Testis (tissue), 2 donors: ENCODE measurements around the gene SF3B4.

ENCODE experiments used
- POLR2A ChIP-seq: fragments of 450-650 bp; IDR thresholded peaks from one replicate; pipeline ENCODE4 v1.6.1; 2017; ENCODE audit warnings: antibody characterized with exemption, mild to moderate bottlenecking, moderate library complexity
- TF ChIP-seq, protein P1 (sequence below), 3 experiments: fragments of 450-650 bp in 2 of 3; fragments of 200-600 bp in 1 of 3; sonication (generic) in 1 of 3; IDR thresholded peaks; one replicate each; pipeline ENCODE4 v1.5.1; 2016 to 2019; ENCODE audit warnings: antibody characterized with exemption in 3 of 3, mild to moderate bottlenecking in 2 of 3, moderate library complexity in 1 of 3

GRCh38 chr1:149926296-149926695, 1.3 kb downstream of the SF3B4 start:
- TF ChIP-seq, protein P1, sequence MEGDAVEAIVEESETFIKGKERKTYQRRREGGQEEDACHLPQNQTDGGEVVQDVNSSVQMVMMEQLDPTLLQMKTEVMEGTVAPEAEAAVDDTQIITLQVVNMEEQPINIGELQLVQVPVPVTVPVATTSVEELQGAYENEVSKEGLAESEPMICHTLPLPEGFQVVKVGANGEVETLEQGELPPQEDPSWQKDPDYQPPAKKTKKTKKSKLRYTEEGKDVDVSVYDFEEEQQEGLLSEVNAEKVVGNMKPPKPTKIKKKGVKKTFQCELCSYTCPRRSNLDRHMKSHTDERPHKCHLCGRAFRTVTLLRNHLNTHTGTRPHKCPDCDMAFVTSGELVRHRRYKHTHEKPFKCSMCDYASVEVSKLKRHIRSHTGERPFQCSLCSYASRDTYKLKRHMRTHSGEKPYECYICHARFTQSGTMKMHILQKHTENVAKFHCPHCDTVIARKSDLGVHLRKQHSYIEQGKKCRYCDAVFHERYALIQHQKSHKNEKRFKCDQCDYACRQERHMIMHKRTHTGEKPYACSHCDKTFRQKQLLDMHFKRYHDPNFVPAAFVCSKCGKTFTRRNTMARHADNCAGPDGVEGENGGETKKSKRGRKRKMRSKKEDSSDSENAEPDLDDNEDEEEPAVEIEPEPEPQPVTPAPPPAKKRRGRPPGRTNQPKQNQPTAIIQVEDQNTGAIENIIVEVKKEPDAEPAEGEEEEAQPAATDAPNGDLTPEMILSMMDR (IDR thresholded peaks at IDR 0.05) = no peak
- no peak for TF ChIP-seq POLR2A
